A549 (cell line): ENCODE data around the gene CALN1. TPM values are rescaled to one million over a fixed set of nuclear protein-coding genes. Genes with fewer than 3 reads are reported as not detected.
"Not testable (repeated sequence)": the region's sequence is repeated elsewhere in the genome, so short reads cannot be mapped to it uniquely, and the experiment has no call there.

Experiments
- ATAC-seq, 2 experiments: fragments of 200-7000 bp in 1 of 2; fragments of >200 bp in 1 of 2; cut with Nextera tagmentation in 1 of 2; cut with Tn5 transposase in 1 of 2; 3 replicates each; pipeline versions ENCODE4 v1.8.0 to v1.9.1; 2018 to 2020; ENCODE audit warnings: mild to moderate bottlenecking in 1 of 2, moderate library complexity in 1 of 2
- CTCF ChIA-PET: fragments of 300-600 bp; sonication (Branson Sonifier 250); formaldehyde crosslinking; extraction: SDS; loops from one replicate; lab custom pipeline; 2021; ENCODE audit warnings: antibody characterized with exemption, inconsistent platforms; lab: Yijun Ruan, JAX
- POLR2A ChIA-PET: fragments of 350-600 bp; formaldehyde crosslinking; extraction: SDS; loops from one replicate; lab custom pipeline; 2021; ENCODE audit warnings: antibody characterized with exemption, inconsistent platforms; lab: Yijun Ruan, JAX
- DNase-seq, 2 experiments: peaks; one replicate each; pipeline versions ENCODE4 v3.0.0 to v3.0.0-alpha.2; 2011 to 2016; ENCODE audit warnings: low read depth in 1 of 2, low spot score in 1 of 2
- FAIRE-seq: peaks from 2 replicates; lab custom pipeline; 2011; peaks lifted over from hg19 to GRCh38; lab: Jason Lieb, UNC
- H3K27ac ChIP-seq, 2 experiments: fragments of >200 bp; sonication (Bioruptor Twin); formaldehyde crosslinking; 3 replicates each; pipeline ENCODE4 v1.5.1; 2016 to 2017
- H3K4me1 ChIP-seq: fragments of >200 bp; sonication (Bioruptor Twin); formaldehyde crosslinking; 3 replicates; pipeline ENCODE4 v1.6.1; 2016
- H3K4me2 ChIP-seq: fragments of >200 bp; sonication (Bioruptor Twin); formaldehyde crosslinking; 3 replicates; pipeline ENCODE4 v1.6.1; 2016
- H3K4me3 ChIP-seq: fragments of >200 bp; sonication (Bioruptor Twin); formaldehyde crosslinking; 3 replicates; pipeline ENCODE4 v1.5.1; 2016
- H3K9me3 ChIP-seq: fragments of >200 bp; sonication (Bioruptor Twin); formaldehyde crosslinking; 3 replicates; pipeline ENCODE4 v1.6.1; 2016
- CBX2 ChIP-seq: fragments of 200-600 bp; sonication (generic); IDR thresholded peaks from 2 replicates; pipeline ENCODE4 v1.6.1; 2016; ENCODE audit warnings: low read depth, mild to moderate bottlenecking, borderline replicate concordance
- CBX8 ChIP-seq: fragments of 200-600 bp; sonication (generic); IDR thresholded peaks from 2 replicates; pipeline ENCODE4 v1.6.1; 2016
- CHD2 ChIP-seq: fragments of 150-350 bp; IDR thresholded peaks from 2 replicates; pipeline ENCODE4 v1.6.1; 2014; ENCODE audit warnings: low read length; ENCODE audit not compliant: partially characterized antibody
- E2F6 ChIP-seq: IDR thresholded peaks from 2 replicates; pipeline ENCODE4 v1.6.1; 2012; ENCODE audit warnings: low read depth, borderline replicate concordance
- ELK1 ChIP-seq: fragments of 150-350 bp; IDR thresholded peaks from 2 replicates; pipeline ENCODE4 v1.6.1; 2014; ENCODE audit warnings: low read depth, mild to moderate bottlenecking, low read length
- ESRRA ChIP-seq: fragments of 150-350 bp; IDR thresholded peaks from 2 replicates; pipeline ENCODE4 v1.6.1; 2014; ENCODE audit warnings: mild to moderate bottlenecking, low read length, borderline replicate concordance
- FOSL2 ChIP-seq, 2 experiments: fragments of 450-650 bp in 1 of 2; fragments of >200 bp in 1 of 2; sonication (Bioruptor Twin) in 1 of 2; formaldehyde crosslinking; IDR thresholded peaks; 2 replicates each; pipeline versions ENCODE4 v1.5.0 to v1.6.1; 2016 to 2020; ENCODE audit warnings: mild to moderate bottlenecking in 1 of 2, moderate library complexity in 1 of 2
- GATA3 ChIP-seq: IDR thresholded peaks from 2 replicates; pipeline ENCODE4 v1.6.1; 2012; ENCODE audit warnings: borderline replicate concordance
- HMGXB4 ChIP-seq: fragments of 250-450 bp; sonication (Bioruptor Pico); IDR thresholded peaks from 2 replicates; pipeline ENCODE4 v1.5.0; 2021; ENCODE audit warnings: mild to moderate bottlenecking, moderate library complexity, borderline replicate concordance
- KDM1A ChIP-seq: fragments of 200-600 bp; sonication (generic); IDR thresholded peaks from 2 replicates; pipeline ENCODE4 v1.6.1; 2016; ENCODE audit warnings: low read depth, mild to moderate bottlenecking
- KDM5A ChIP-seq: fragments of 200-600 bp; sonication (generic); IDR thresholded peaks from 2 replicates; pipeline ENCODE4 v1.6.1; 2016; ENCODE audit warnings: antibody characterized with exemption, mild to moderate bottlenecking
- MAFK ChIP-seq: fragments of 450-650 bp; IDR thresholded peaks from 2 replicates; pipeline ENCODE4 v1.6.1; 2014; ENCODE audit not compliant: partially characterized antibody
- MAZ ChIP-seq: fragments of 150-350 bp; IDR thresholded peaks from 2 replicates; pipeline ENCODE4 v1.6.1; 2014; ENCODE audit warnings: antibody characterized with exemption, low read depth, low read length, borderline replicate concordance
- MYC ChIP-seq: IDR thresholded peaks from 2 replicates; pipeline ENCODE4 v1.6.1; 2012; ENCODE audit warnings: mild to moderate bottlenecking, inconsistent platforms, low read length, improper control_type of control experiment, borderline replicate concordance
- NPAS2 ChIP-seq: fragments of 250-450 bp; sonication (Bioruptor Pico); IDR thresholded peaks from 2 replicates; pipeline ENCODE4 v1.8.0; 2022; ENCODE audit warnings: mild to moderate bottlenecking, moderate library complexity, borderline replicate concordance
- PHF8 ChIP-seq: fragments of 200-600 bp; sonication (generic); IDR thresholded peaks from 2 replicates; pipeline ENCODE4 v1.6.1; 2016; ENCODE audit warnings: low read depth, mild to moderate bottlenecking, antibody characterized with exemption, moderate library complexity, borderline replicate concordance
- RFX5 ChIP-seq: fragments of 450-650 bp; IDR thresholded peaks from 2 replicates; pipeline ENCODE4 v1.7.1; 2014; ENCODE audit warnings: antibody characterized with exemption, mild to moderate bottlenecking, moderate library complexity
- SMC3 ChIP-seq: fragments of >200 bp; sonication (Bioruptor Twin); formaldehyde crosslinking; IDR thresholded peaks from 3 replicates; pipeline ENCODE4 v1.6.1; 2018; ENCODE audit warnings: inconsistent platforms
- SREBF2 ChIP-seq: fragments of 450-650 bp; IDR thresholded peaks from 2 replicates; pipeline ENCODE4 v1.6.1; 2014; ENCODE audit warnings: mild to moderate bottlenecking, moderate library complexity
- ZC3H11A ChIP-seq: fragments of 450-650 bp; IDR thresholded peaks from 2 replicates; pipeline ENCODE4 v1.6.1; 2014; ENCODE audit warnings: antibody characterized with exemption, mild to moderate bottlenecking
- ZFP36 ChIP-seq: fragments of 450-650 bp; IDR thresholded peaks from 2 replicates; pipeline ENCODE4 v1.6.1; 2014; ENCODE audit warnings: borderline replicate concordance; ENCODE audit not compliant: partially characterized antibody
- ZNF302 ChIP-seq: fragments of 250-450 bp; sonication (Bioruptor Pico); IDR thresholded peaks from 2 replicates; pipeline ENCODE4 v1.9.0; 2021; ENCODE audit warnings: inconsistent platforms, mild to moderate bottlenecking, moderate library complexity
- WGBS: methylation state at CpG from one replicate; pipeline ENCODE4 v1.1.6; 2017; ENCODE audit errors: missing lambda C conversion rate; 5-methylcytosine and 5-hydroxymethylcytosine counted together
- polyA plus RNA-seq, 4 experiments: library from polyadenylated mRNA; depleted of rRNA in 3 of 4; stranded (reverse); fragments of >200 nt; fragmentation: RNase III in 1 of 4; extraction: RNeasy Plus Mini Kit Qiagen cat#74134 plus additional on column Dnase treatment in 1 of 4; gene quantifications; 2 replicates in 3 of 4; 3 replicates in 1 of 4; pipeline ENCODE4 v1.2.3, GENCODE V29; 2011 to 2017
- TF ChIP-seq, protein P1 (sequence below): fragments of 200-600 bp; sonication (generic); IDR thresholded peaks from 2 replicates; pipeline ENCODE4 v1.6.1; 2016; ENCODE audit warnings: antibody characterized with exemption, mild to moderate bottlenecking, moderate library complexity

CALN1 gene
- polyA plus RNA-seq, 2 of the 4 experiments (the other 2 are of a cell fraction): not detected

DNA sequence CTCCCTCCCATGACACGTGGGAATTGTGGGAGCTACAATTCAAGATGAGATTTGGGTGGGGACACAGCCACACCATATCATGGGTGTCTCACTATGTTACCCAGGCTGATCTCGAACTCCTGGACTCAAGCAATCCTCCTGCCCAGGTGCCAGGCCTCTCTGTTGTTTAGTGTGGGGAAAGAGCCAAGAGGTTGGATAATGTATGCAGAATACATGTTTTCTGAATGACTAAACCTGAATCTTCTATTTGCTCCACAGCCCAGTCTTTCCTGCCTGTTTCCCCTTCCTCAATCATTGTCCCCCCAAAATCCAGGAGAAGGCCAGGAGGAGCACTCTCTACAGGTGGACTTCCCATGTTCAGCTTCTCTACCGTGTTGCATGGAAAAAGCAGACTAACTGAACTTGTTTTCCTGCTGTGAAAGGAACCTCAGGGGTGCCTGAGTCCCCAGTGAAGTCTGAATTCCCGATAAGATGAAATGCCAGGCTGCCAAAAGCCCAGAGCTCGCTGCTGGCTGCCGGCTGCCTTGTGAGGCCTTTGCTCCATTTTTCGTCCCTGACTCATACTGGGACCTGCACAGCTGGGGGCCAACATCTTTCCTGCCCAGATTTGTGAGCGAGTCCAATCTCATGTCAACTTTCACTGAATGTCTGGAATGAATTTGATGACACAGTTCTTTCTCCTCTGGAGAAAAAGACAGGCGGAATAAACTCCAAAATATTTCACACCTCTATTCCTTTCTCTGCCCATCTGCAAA, 588.0 kb downstream of the CALN1 start (continued):
- TF ChIP-seq, protein P1, sequence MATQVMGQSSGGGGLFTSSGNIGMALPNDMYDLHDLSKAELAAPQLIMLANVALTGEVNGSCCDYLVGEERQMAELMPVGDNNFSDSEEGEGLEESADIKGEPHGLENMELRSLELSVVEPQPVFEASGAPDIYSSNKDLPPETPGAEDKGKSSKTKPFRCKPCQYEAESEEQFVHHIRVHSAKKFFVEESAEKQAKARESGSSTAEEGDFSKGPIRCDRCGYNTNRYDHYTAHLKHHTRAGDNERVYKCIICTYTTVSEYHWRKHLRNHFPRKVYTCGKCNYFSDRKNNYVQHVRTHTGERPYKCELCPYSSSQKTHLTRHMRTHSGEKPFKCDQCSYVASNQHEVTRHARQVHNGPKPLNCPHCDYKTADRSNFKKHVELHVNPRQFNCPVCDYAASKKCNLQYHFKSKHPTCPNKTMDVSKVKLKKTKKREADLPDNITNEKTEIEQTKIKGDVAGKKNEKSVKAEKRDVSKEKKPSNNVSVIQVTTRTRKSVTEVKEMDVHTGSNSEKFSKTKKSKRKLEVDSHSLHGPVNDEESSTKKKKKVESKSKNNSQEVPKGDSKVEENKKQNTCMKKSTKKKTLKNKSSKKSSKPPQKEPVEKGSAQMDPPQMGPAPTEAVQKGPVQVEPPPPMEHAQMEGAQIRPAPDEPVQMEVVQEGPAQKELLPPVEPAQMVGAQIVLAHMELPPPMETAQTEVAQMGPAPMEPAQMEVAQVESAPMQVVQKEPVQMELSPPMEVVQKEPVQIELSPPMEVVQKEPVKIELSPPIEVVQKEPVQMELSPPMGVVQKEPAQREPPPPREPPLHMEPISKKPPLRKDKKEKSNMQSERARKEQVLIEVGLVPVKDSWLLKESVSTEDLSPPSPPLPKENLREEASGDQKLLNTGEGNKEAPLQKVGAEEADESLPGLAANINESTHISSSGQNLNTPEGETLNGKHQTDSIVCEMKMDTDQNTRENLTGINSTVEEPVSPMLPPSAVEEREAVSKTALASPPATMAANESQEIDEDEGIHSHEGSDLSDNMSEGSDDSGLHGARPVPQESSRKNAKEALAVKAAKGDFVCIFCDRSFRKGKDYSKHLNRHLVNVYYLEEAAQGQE: no peak
- TF ChIP-seq SMC3: no peak
- no peak for TF ChIP-seq ESRRA
- TF ChIP-seq ZFP36: no peak

GRCh38 chr7:71822406-71822805, 589.7 kb downstream of the CALN1 start:
- H3K27ac ChIP-seq, ATAC-seq, H3K4me2 ChIP-seq, H3K4me1 ChIP-seq, POLR2A ChIA-PET, H3K9me3 ChIP-seq, H3K4me3 ChIP-seq, FAIRE-seq, DNase-seq: not testable (repeated sequence)
- CTCF ChIA-PET: interaction anchor here (0.6 kb wide), 1 partner anchor 167 kb away, joined by 6 read pairs; no protein-coding TSS in a partner anchor
- WGBS: 36% methylated on average over 8 of the region's 8 CpGs

- ATAC-seq (no peak), FAIRE-seq (no peak), DNase-seq (no peak)
- Histone ChIP-seq H3K4me3 (no peak overlapping the region), H3K9me3 (no peaks in the 10 kb centered on the region), H3K27ac (no peak overlapping the region), H3K4me1 (no peaks in the 10 kb centered on the region), H3K4me2 (no peak overlapping the region)
- ChIA-PET CTCF (no interaction called here), POLR2A (no interaction called here)
- TF ChIP-seq RFX5 (no peak), KDM5A (no peak), CBX2 (no peak), SREBF2 (no peak), CBX8 (no peak), ZC3H11A (no peak), NPAS2 (no peak), FOSL2 (IDR thresholded peaks at IDR 0.05) (no peak), FOSL2 (CRISPR knock-in tag; IDR thresholded peaks at IDR 0.05) (no peak)
- WGBS: 0% methylated on average over 1 of the region's 1 CpG
Measured at GRCh38 chr7:71817916-71818315, 594.2 kb downstream of the CALN1 start.

GRCh38 chr7:71808115-71808514, 604.0 kb downstream of the CALN1 start:
- ATAC-seq: no peak
- no peak for DNase-seq
- POLR2A ChIA-PET: no interaction called here
- Histone ChIP-seq H3K4me3 (no peak overlapping the region), H3K9me3 (no peaks in the 10 kb centered on the region; the same call in 2 of the 3 replicates)
- CTCF ChIA-PET: no interaction called here
- no peak for TF ChIP-seq MAZ
- TF ChIP-seq KDM1A: no peak
- no peak for TF ChIP-seq ZC3H11A
- TF ChIP-seq CBX8: no peak
- TF ChIP-seq E2F6: no peak
- no peak for TF ChIP-seq PHF8
- no peak for TF ChIP-seq MYC
- TF ChIP-seq CHD2: no peak
- no peak for TF ChIP-seq CBX2
- no peak for TF ChIP-seq GATA3
- TF ChIP-seq HMGXB4 (CRISPR knock-in tag): no peak
- no peak for TF ChIP-seq ELK1
- TF ChIP-seq MAFK: no peak
- TF ChIP-seq ZNF302 (CRISPR knock-in tag): no peak
- TF ChIP-seq RFX5: no peak
- TF ChIP-seq, all 56 proteins: peak for 0
- no peak for FAIRE-seq
- WGBS: 0% methylated on average over 1 of the region's 1 CpG
- Histone ChIP-seq H3K4me1 (no peaks in the 10 kb centered on the region), H3K27ac (no peak overlapping the region), H3K4me2 (no peak overlapping the region)
